Neural progenitor cell (in vitro differentiated cells): ENCODE data around the gene KMT2C. TPM values are rescaled to one million over a fixed set of nuclear protein-coding genes. Genes with fewer than 3 reads are reported as not detected.

ENCODE experiments used
- DNase-seq: peaks from one replicate; pipeline ENCODE4 v3.0.0-alpha.2; 2016; ENCODE audit warnings: low spot score
- H2AFZ ChIP-seq: fragments of 200-600 bp; sonication (generic); replicated peaks from 2 replicates; pipeline ENCODE4 v1.6.1; 2016; ENCODE audit warnings: antibody characterized with exemption
- H3F3A ChIP-seq: fragments of 200-600 bp; sonication (generic); 2 replicates; pipeline ENCODE4 v1.6.1; 2016; ENCODE audit warnings: antibody characterized with exemption, low read depth
- H3K27ac ChIP-seq: fragments of 200-600 bp; sonication (generic); 2 replicates; pipeline ENCODE4 v1.5.1; 2016; ENCODE audit warnings: mild to moderate bottlenecking
- H3K27me3 ChIP-seq: fragments of 200-600 bp; sonication (generic); 2 replicates; pipeline ENCODE4 v1.6.1; 2016; ENCODE audit warnings: mild to moderate bottlenecking, moderate library complexity
- H3K36me3 ChIP-seq: fragments of 200-600 bp; sonication (generic); 2 replicates; pipeline ENCODE4 v1.5.1; 2016
- H3K4me1 ChIP-seq: fragments of 200-600 bp; sonication (generic); 2 replicates; pipeline ENCODE4 v1.6.1; 2016; ENCODE audit warnings: mixed run types
- H3K4me2 ChIP-seq: fragments of 200-600 bp; sonication (generic); 2 replicates; pipeline ENCODE4 v1.6.1; 2016
- H3K4me3 ChIP-seq: fragments of 200-600 bp; sonication (generic); 2 replicates; pipeline ENCODE4 v1.5.1; 2016
- H3K79me2 ChIP-seq: fragments of 200-600 bp; sonication (generic); 2 replicates; pipeline ENCODE4 v1.6.1; 2016; ENCODE audit warnings: low read depth
- H3K9ac ChIP-seq: fragments of 200-600 bp; sonication (generic); 2 replicates; pipeline ENCODE4 v1.6.1; 2016
- H3K9me3 ChIP-seq: fragments of 200-600 bp; sonication (generic); 2 replicates; pipeline ENCODE4 v1.5.1; 2016; ENCODE audit warnings: low read depth
- H4K20me1 ChIP-seq: fragments of 200-600 bp; sonication (generic); 2 replicates; pipeline ENCODE4 v1.6.1; 2016; ENCODE audit warnings: low read depth
- H3K27ac Mint-ChIP-seq: 3 replicates; pipeline ENCODE4 v1.8.0; 2021; ENCODE audit warnings: mixed read lengths
- H3K27me3 Mint-ChIP-seq: 2 replicates; pipeline ENCODE4 v1.8.0; 2022; ENCODE audit warnings: low read depth, mild to moderate bottlenecking, inconsistent platforms, moderate library complexity, mixed read lengths; ENCODE audit not compliant: insufficient read depth
- H3K36me3 Mint-ChIP-seq: 3 replicates; pipeline ENCODE4 v1.8.0; 2021; ENCODE audit warnings: mixed read lengths
- H3K4me1 Mint-ChIP-seq: 3 replicates; pipeline ENCODE4 v1.8.0; 2021; ENCODE audit warnings: mixed read lengths
- H3K4me3 Mint-ChIP-seq: 3 replicates; pipeline ENCODE4 v1.8.0; 2021; ENCODE audit warnings: mild to moderate bottlenecking, moderate library complexity, mixed read lengths
- H3K9me3 Mint-ChIP-seq: 3 replicates; pipeline ENCODE4 v1.8.0; 2020; ENCODE audit warnings: mixed read lengths
- CTCF ChIP-seq: fragments of 200-600 bp; sonication (generic); IDR thresholded peaks from 2 replicates; pipeline ENCODE4 v1.5.1; 2017; ENCODE audit warnings: antibody characterized with exemption, mild to moderate bottlenecking
- EZH2 ChIP-seq: fragments of 200-600 bp; sonication (generic); IDR thresholded peaks from 2 replicates; pipeline ENCODE4 v1.6.1; 2017; ENCODE audit warnings: antibody characterized with exemption, mild to moderate bottlenecking, moderate library complexity
- EZH2phosphoT487 ChIP-seq: fragments of 200-600 bp; sonication (generic); IDR thresholded peaks from 2 replicates; pipeline ENCODE4 v1.6.1; 2017; ENCODE audit warnings: antibody characterized with exemption
- total RNA-seq: library from RNA; depleted of rRNA; stranded (reverse); fragments of >200 nt; gene quantifications from 2 replicates; pipeline ENCODE4 v1.2.3, GENCODE V29; 2015; ENCODE audit warnings: low replicate concordance

Gene KMT2C
- total RNA-seq, 1 donor from 2014 or later = 26.4 TPM

DNA sequence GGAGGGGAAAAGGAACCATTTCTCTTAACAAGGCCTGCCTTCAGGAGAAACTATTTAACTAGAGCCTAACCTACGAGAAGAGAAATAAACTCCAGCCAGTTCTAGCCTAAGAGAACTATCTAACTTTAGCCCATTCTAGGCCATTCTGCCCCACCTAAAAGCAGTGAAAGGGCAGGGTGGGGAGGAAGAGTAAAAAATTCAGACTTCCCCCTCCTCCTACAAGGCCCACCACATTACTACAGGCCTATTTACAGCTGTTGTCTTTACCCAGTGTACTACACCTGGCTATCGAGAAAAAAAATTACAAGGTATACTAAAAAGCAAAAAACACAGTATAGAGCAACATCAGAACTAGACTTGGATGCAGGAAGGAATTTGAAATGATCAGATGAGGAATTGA is 93.0 kb downstream of the KMT2C start:
- peaks cover 3% of the 10 kb centered on the region for H3K9me3 ChIP-seq
- peaks cover 7% of the 10 kb centered on the region for H3F3A ChIP-seq
- Mint-ChIP-seq H3K4me3 (no peak overlapping the region), H3K36me3 (peaks cover 8% of the 10 kb centered on the region), H3K9me3 (peaks cover 8% of the 10 kb centered on the region), H3K4me1 (peaks cover 2% of the 10 kb centered on the region), H3K27me3 (no peaks in the 10 kb centered on the region), H3K27ac (no peak overlapping the region)
- TF ChIP-seq EZH2phosphoT487 = no peak
- TF ChIP-seq CTCF = no peak
- TF ChIP-seq EZH2 = no peak
- no peak for DNase-seq
- H3K4me2 ChIP-seq = no peak overlapping the region
- H3K27ac ChIP-seq = peak overlapping the region; percentile 8
- H3K27me3 ChIP-seq = no peaks in the 10 kb centered on the region
- peaks cover 40% of the 10 kb centered on the region for H4K20me1 ChIP-seq
- H3K4me3 ChIP-seq = no peak overlapping the region
- H3K9ac ChIP-seq = no peak overlapping the region
- H2AFZ ChIP-seq = no peak overlapping the region
- H3K79me2 ChIP-seq = peaks cover 91% of the 10 kb centered on the region
- H3K4me1 ChIP-seq = no peaks in the 10 kb centered on the region
- peaks cover 6% of the 10 kb centered on the region for H3K36me3 ChIP-seq

DNA sequence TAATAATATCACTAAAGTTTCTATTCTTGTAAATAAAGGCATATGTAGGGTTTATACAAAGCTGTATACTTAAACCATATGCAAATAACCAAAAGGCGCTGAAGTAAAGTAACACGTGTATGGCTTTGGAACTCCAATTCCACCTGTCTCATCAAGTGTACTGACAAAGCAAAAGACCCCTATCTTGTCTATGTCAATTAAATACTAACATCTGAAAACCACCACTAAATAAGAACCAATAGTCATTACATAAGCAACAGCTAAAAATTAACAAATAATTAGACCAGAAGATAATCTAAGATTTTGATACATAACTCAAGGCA is 93.9 kb downstream of the KMT2C start:
- Histone ChIP-seq H4K20me1 (peaks cover 49% of the 10 kb centered on the region), H3K27ac (no peak overlapping the region), H3K4me1 (no peaks in the 10 kb centered on the region), H3F3A (peaks cover 7% of the 10 kb centered on the region), H3K36me3 (no peaks in the 10 kb centered on the region), H3K4me2 (no peak overlapping the region), H3K9ac (no peak overlapping the region), H2AFZ (no peak overlapping the region), H3K79me2 (peaks cover 90% of the 10 kb centered on the region), H3K4me3 (no peak overlapping the region), H3K9me3 (no peaks in the 10 kb centered on the region), H3K27me3 (no peaks in the 10 kb centered on the region)
- H3K36me3 Mint-ChIP-seq = peaks cover 2% of the 10 kb centered on the region
- TF ChIP-seq CTCF (no peak), EZH2phosphoT487 (no peak), EZH2 (no peak)
- peaks cover 2% of the 10 kb centered on the region for H3K4me1 Mint-ChIP-seq
- H3K27me3 Mint-ChIP-seq = no peaks in the 10 kb centered on the region
- DNase-seq = no peak
- no peak overlapping the region for H3K27ac Mint-ChIP-seq
- H3K9me3 Mint-ChIP-seq = peaks cover 2% of the 10 kb centered on the region
- no peak overlapping the region for H3K4me3 Mint-ChIP-seq

DNA sequence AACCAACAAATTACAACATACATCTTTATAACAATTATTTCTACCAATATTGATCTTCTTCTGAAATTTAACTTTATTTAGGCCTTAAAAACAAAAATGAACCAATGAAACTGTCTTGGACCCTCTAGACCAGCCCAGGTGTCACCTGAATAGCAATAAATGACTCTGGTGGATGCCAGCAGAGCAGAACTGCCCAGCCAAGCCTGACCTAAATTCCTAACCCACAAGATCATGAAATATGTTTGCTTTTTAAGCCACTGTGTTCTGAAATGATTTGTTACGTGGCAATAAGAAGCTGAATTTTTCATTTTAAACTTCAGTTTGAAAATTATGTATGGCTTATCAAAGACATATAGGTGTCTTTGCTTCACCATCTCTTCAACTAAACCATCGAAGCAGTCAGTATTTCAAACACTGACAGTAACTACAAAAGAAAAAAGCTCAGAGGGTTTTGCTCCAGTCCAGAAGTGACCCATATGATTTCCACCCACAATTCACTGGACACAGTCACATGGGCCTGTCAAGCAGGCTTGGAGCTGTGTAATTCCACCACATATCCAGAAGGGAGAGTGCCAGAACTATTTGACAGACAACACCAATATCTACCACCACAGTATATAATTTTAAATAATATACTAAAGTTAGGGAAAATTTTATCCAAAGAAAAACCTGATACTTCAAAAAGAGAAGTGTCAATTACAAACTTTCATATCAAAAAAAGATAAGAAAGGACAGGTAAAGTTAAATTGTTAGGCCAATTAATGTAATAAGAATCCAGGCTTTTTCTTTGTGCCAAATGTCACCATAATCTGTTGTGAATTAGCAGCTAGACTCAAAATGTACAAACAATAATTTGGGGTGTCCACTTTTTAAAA is 94.5 kb downstream of the KMT2C start:
- Histone ChIP-seq H3K79me2 (peaks cover 92% of the 10 kb centered on the region), H3K4me1 (no peaks in the 10 kb centered on the region), H3K9me3 (no peaks in the 10 kb centered on the region), H3K4me2 (no peak overlapping the region), H4K20me1 (peaks cover 55% of the 10 kb centered on the region), H3F3A (peaks cover 7% of the 10 kb centered on the region), H3K27ac (no peak overlapping the region), H3K4me3 (no peak overlapping the region), H3K9ac (no peak overlapping the region), H2AFZ (no peak overlapping the region), H3K27me3 (no peaks in the 10 kb centered on the region), H3K36me3 (no peaks in the 10 kb centered on the region)
- Mint-ChIP-seq H3K27ac (no peak overlapping the region), H3K4me1 (peaks cover 2% of the 10 kb centered on the region), H3K9me3 (no peaks in the 10 kb centered on the region), H3K27me3 (no peaks in the 10 kb centered on the region), H3K4me3 (no peak overlapping the region), H3K36me3 (peaks cover 1% of the 10 kb centered on the region)
- TF ChIP-seq EZH2phosphoT487 = no peak
- TF ChIP-seq CTCF = peak; percentile 51
- peak; percentile 34 for DNase-seq
